ENCODE measurements around the gene DSCAML1.

DSCAML1 gene

DNA sequence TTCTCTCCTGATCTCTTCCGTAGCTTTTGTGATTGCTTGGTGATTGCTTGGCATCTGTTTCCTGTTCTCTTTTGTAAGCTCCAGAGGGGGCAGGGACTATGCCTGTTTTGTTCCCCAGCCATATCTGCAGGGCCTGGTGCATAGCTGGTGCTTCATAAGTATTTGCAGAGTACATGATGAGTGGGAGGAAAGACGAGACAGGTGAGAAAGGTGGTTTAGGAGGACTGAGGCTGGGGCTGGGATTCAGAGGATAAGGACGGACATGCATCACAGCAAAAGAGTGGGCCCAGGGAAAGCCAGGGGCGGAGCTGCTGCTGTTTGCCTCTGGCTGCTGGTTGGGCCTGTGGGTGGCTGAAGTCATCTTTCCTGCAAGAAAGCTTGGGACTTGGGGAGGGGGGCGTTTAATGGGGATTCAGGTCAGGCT lies 62.4 kb downstream of the DSCAML1 start:
- no peak overlapping the region for H3K4me3 ChIP-seq (ENCODE audit: low read depth, low read length)
- DNase-seq (ENCODE audit: low read depth) = no peak

DNA sequence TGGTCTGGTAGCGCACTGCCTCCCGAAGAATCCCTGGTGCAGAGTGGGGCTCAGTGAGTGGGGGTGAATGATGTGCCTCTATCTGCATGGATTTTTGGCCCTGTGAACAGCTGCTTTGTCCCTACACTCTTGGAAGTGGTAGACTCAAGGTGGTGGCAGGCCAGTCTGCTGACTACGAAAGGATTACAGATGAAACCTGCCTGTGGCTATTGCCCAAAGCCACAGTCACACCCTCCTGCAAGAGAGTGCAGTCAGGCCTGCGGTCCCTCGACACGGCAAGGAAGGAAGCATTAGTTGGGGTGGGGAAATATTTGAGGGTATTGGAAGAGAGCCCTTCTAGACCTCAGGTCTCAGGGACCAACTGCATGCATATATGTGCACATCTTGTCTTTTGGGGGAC lies 63.7 kb downstream of the DSCAML1 start:
- DNase-seq (ENCODE audit: low read depth) = no peak
- no peak overlapping the region for H3K4me3 ChIP-seq (ENCODE audit: low read depth, low read length)

DNA sequence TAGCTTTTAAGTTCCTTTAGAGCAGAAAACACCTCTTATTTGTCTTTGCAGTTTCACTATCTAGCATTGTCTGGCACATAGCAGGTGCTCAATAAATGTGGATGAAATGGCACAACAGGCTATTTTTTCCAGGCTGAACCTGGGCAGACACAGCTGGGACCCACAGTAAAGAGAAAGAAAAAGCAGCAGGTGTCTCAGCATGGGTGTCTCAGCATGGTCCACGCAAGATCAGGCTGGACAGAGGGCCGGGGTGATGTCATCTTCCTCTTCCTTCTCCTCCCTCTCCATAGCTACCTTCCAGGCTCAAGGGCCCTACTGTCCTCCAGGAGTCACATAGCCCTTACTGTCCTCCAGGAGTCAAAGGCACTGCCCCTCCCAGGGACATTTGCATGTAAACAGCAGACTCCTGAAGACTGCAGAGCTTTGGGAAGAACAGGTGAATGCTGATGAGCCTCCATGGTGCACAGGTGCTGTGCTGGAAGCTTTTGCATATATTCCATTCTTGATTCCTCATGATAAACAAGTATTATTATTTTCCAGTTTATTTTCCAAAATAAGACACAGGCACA lies 65.2 kb downstream of the DSCAML1 start:
- DNase-seq (ENCODE audit: low read depth) = no peak
- H3K4me3 ChIP-seq (ENCODE audit: low read depth, low read length) = no peak overlapping the region

DNA sequence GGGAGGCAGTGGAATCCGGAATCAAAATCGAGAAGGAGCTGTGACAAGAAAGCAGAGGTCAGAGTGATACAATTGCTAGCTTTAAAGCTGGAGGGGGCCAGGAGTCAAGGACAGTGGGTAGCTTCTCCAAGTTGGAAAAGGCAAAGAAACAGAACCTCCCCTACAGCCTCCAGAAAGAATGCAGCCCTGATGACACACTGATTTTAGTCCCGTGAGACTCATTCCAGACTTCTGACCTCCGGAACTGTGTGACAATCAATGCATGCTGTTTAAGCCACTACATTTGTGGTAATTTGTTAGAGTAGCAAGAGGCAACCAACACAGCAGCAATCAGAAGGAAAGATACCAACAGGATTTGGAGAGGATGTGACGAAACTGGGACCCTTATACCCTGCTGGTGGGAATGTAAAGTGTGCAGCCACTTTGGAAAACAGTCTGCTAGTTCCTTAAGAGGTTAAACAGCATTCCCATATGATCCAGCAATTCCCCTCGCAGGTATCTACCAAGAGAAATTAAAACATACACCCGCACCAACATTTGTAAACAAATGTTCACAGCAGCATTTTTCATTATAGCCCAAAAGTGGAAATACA lies 66.7 kb downstream of the DSCAML1 start:
- no peak overlapping the region for H3K4me3 ChIP-seq (ENCODE audit: low read depth, low read length)
- DNase-seq (ENCODE audit: low read depth) = no peak

DNA sequence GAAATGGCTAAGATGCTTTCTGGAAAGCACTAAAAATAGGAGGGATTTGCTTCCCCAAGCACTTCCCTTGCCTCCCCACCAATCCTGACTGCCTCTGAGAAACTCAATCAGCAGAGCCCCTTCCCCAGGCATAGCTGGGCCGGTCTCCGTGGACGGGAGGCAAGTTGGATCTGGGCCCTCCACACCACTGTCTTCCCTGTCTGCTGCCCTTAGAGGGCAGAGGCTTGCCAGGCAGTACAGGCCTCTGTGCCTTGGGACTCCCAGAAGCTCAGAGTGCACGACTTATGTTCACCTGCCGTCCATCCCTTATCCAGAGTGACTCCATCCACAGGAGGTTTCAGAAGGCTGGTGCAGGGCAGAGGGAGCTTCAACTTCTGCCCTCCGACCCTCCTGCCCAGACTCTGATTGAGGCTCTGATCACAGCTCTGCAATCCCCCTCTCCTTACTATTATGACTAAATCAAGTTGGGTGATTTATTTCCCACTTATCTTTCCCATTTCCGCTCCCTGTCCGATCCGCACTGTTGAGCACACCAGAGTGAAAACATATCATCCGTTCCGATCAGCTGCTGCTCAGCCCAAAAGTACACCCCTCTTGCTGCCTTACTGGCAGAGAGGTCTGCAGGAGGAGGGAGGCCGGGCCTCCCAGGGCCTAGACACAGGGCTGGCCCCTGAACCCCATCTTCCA lies 71.8 kb downstream of the DSCAML1 start:
- H3K4me3 ChIP-seq (ENCODE audit: low read depth, low read length) = no peak overlapping the region
- DNase-seq (ENCODE audit: low read depth) = no peak

DNA sequence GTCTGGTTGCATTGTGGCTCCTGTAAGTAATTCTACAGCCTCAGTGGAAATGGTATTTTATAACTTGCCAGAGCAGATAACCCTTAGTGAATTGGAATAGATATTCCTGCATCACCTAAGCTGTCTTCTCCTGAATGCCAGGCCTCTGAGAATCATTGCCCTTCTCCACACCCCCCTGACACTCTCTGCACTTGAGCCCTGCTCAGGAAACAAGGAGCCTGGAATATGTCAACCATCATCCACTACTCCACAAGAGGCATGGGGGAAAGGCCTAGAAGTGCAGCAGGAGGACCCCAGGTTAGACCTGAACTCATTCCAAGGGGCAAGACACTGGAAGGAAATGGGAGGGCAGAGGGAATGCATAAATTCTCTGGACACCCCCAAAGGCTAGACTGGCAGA lies 72.4 kb downstream of the DSCAML1 start:
- no peak for DNase-seq (ENCODE audit: low read depth)
- no peak overlapping the region for H3K4me3 ChIP-seq (ENCODE audit: low read depth, low read length)

DNA sequence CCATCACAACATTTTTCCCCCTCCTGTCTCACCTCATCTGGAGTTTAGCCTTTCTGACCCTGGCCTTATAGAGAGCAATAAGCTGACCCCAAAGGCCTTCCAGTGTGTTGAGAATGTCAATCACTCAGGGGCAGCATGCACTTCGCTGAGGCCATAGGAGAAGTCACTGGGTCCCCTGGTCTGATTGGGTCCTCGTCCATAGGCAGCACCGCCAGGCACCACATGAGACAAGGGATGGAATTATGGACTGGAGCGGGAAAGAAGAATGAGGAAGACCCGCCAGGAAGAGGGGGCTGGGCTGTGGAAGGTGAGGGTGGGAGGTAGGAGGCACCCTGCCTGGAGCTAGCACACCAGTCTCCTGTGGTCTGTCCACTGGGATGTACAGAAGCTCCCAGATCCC lies 72.9 kb downstream of the DSCAML1 start:
- H3K4me3 ChIP-seq (ENCODE audit: low read depth, low read length) = no peak overlapping the region
- DNase-seq (ENCODE audit: low read depth) = no peak

DNA sequence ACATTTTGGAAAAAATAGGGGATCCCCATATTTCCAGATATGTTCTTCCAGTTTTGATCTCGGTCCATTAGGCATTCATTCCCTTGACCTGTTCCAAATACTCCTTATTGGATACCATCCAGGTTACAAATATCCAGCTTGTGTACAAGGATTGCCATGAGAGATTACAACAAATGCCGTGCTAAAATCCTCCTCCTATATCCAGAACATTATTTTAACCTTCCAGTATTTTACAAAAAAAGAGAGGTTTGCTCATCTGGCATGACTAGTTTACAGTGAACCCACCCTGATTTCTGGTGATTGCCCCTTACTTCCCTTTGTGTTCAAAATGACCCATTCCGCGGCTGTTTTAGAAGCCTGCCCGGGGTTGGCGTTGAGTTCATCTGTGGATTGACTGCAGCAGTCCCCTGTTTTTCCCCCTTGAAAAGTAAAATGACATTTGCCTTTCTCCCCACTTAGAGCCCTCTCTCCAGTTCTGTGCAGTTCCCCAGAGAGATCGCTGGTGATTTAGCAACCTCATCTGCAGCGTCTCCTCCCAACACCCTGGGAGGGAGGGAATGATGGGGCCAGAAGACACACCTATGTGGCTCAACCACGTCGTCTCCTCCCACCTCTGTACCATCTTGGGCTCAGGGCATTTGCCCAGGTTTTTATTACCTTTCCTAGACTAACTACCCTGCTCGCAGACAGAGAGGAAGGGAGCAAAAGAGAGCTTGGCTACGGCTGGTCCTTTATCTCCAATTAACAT lies 73.6 kb downstream of the DSCAML1 start:
- no peak overlapping the region for H3K4me3 ChIP-seq (ENCODE audit: low read depth, low read length)
- DNase-seq (ENCODE audit: low read depth) = no peak

DNA sequence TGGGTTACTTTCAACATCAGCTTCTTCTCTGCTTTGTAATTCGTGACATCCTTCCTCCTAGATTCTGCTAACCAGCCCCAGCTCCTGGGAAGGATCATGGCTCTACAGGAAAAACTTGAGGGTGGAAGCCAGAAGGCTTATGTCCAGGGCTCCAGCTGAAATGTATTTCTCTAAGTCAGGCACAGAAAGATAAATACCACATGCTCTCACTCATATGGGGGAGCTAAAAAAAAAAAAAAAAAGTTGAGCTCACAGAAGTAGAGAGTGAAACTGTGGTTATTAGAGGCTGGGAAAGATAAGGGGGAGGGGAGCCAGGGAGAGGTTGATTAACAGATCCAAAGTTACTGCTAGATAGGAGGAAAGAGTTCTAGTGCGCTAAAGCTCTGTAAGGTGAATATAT lies 74.9 kb downstream of the DSCAML1 start:
- no peak for DNase-seq (ENCODE audit: low read depth)
- H3K4me3 ChIP-seq (ENCODE audit: low read depth, low read length) = no peak overlapping the region

DNA sequence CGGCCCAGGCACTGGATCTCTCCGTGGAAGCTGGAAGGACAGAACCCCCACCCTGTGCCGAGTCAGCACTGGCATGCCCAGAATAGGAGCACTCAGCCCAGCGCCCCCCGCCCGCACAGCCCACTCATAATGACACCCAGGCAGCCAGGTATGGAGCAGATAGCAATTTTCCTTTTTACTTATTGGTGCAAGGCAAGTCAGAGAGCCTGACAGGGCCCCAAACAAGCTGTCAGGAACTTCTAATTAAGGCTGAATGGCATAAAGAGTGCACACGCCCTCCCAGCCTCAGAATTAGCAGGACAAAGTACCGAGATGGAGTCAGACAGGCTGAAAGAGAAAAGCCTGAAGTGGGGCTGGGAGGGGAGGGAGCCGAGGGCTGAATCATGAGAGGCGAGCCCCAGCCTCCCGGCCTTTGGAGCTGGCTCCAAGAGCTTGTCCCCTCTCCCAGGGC lies 76.9 kb downstream of the DSCAML1 start:
- H3K4me3 ChIP-seq (ENCODE audit: low read depth, low read length) = no peak overlapping the region
- no peak for DNase-seq (ENCODE audit: low read depth)

DNA sequence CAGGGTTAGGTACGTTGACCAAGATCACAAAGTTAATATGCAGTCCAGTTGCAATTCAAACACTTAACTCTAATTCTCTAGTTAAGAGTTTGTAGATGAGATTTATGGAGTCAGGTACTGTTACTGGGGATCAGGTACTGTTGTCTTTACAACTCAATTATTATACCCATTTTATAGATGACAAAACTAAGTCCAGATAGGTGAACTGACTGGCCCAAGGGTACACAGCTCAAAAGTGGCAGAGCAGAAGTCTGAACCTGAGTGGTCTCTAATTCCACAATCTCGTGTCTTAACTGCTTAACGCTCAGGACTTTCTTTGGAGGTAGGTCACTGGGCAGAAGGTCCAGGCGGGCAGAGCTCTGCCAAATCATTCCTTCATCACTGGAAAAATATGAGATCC lies 77.5 kb downstream of the DSCAML1 start:
- no peak for DNase-seq (ENCODE audit: low read depth)
- no peak overlapping the region for H3K4me3 ChIP-seq (ENCODE audit: low read depth, low read length)

DNA sequence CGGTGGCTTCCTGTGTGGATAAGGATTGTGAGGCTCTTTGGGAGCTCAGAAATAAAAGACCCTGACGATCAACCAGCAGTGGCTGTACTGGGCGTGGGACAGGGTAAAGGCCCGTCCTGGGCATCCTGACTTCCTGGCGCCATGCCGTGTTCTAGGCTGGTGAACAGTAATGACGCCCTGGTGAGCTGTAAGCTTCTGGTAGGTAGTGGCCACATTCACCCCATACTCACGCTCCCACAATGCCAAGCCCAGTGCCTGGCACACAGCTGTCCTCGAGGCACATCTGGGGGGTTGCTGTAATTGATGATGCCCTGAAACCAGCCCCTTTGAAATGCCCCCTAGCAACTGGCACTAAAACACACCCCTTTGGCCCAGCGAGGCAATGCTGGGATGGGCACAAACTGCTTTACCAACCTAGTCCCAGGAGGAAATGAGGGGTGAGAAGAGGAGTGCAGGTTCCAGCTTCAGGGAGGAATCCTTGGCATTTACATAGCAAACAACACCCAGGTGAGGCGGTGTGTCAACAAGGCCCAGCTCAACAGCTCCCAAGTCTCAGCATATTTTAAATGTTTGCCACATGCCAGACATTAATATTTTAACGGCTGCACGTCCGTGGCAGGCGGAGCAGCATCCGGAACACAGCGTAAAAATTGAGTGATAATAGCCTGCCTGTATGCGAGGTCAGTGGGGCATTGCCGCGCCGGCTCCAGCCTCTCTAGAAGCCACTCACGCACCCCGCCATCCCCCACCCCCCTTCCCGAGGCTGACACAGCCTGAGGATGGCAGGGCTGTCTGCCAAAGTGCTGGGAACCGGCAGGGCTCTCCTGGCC lies 79.3 kb downstream of the DSCAML1 start:
- DNase-seq (ENCODE audit: low read depth) = no peak
- H3K4me3 ChIP-seq (ENCODE audit: low read depth, low read length) = no peak overlapping the region

DNA sequence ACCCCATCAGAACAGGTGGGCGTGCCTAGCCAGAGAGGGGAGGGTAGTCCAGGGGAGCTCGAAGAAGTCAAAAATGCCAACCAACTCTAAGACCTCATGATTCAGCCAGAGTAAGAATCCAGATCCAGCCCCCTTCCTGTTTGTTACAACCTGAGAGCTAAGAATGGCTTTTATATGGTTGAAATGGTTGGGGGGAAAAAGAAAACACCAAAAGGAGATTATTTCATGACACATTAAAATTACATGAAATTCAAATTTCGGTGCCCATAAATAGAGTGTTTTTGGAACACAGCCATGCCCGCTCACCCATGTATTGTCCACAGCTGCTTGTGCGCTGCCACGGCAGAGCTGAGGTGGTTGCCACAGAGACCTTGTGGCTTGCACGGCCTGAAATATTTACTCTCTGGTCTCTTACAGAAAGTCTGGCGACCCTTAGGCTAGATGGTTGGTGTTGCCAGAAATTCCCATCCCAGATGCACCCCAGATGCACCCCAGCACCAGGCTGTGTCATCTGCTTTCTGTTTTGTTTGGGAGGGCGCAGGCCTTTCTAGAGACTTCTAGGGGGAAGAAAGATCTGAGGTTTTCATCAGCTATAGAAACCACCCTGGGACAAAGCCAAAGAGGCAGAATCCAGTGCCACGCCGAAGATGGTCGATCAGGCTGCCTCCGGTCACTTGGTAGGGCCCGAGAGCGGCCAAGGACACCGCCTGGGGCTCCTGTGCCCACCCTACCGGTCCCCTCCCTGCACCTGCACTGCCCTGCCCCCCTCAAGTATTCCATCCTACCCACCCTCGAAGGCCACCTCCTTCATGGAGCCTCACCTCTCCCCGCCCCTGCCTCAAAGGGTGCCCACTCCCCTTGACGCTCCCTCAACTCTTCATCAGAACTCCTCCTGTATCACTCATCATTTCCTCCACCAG lies 80.2 kb downstream of the DSCAML1 start:
- H3K4me3 ChIP-seq (ENCODE audit: low read depth, low read length) = no peak overlapping the region
- no peak for DNase-seq (ENCODE audit: low read depth)

DNA sequence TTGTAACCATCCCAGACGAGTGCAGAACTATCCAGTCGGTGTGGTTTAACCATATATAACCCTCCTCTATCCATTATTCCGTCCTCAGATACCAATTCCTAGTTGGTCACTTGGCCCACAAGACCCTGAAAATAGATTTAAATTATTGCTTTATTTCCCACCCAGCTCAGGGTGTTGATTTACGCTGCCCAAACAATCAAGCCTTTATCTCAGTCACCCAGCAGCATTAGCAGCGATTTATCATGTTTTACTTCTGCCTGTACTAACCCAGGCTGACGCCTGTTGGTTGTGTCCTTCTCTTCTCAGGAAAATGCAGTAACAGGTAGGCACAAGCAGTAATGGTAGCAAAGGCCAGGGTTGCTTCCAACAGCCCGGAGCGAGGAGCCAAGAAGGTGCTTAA lies 81.2 kb downstream of the DSCAML1 start:
- no peak overlapping the region for H3K4me3 ChIP-seq (ENCODE audit: low read depth, low read length)
- no peak for DNase-seq (ENCODE audit: low read depth)

DNA sequence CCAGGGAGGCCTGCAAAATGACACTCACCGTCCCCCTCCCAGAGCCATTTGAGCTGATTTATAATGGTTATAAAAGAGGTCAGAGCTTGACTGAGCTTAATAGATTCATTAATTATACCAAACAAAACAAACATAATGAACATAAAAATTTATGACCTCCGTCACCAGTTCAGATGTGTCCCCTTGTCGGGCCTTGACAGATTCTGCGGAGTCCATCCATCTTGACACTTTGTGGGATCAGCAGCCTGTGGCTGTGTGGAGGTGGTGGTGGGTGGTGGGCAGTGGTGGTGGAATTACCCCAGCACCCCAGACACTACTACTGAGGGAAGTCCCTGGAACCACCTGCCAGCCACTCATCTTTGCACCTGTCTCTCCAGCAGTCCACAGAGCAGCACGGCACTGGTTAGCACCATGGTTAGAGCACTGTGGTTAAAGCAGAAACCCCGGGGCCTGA lies 83.5 kb downstream of the DSCAML1 start:
- DNase-seq (ENCODE audit: low read depth) = no peak
- no peak overlapping the region for H3K4me3 ChIP-seq (ENCODE audit: low read depth, low read length)

DNA sequence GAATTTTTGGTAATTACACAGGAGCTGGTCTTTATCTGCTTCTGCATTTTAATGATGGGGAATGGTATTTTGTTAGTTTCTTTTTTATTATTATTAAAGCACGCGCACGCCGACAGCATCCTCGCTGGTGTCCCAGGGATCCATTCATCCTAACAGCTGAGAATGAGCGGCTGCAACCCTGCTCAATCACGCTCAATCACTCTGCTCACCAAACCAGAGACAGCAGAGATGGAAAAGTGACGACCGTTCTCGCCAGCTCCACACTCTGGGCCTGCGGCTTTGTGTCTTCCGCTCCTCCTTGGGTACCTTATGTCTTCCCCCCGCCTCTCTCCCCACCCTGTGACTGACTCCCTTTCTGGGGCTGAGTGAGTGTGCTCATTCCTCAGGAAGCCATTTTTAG lies 84.5 kb downstream of the DSCAML1 start:
- no peak for DNase-seq (ENCODE audit: low read depth)
- no peak overlapping the region for H3K4me3 ChIP-seq (ENCODE audit: low read depth, low read length)

DNA sequence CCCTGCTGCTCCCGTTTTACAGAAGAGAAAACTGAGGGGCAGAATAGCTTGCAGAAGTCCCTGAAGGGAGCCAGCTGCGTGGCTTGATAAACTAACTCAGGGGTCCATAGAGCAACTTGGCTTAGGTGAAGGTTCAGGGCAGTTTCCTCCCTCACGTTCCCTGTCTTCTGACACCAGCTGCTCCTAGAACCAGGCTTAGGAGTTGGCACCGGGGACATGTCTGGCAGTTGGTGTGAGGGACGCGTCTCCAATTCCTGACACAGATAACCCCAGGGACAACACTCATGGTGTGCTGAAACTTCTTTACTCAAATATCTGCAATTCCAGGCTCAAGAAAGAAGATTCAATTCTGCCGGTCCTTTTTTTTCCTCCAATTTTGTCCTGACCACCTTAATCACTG lies 85.7 kb downstream of the DSCAML1 start:
- no peak for DNase-seq (ENCODE audit: low read depth)
- H3K4me3 ChIP-seq (ENCODE audit: low read depth, low read length) = no peak overlapping the region

DNA sequence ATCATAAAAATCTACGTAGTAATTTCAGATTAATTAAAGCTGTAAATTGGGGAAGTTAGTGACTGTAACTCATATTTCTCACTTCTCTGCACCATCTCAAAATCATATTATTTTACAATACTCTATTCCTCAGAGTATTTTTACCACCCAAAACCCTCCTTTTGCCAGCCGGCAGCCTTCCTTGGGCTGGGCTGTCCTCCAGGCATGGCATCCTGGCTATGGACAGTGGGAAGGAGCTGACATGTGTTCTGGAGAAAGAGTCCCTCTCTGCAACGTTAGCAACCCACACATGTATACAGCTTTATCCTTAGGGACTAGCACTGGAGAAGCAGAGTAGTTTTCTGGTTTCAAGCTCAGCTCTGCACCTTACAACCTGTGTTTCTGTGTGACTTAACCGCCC lies 86.8 kb downstream of the DSCAML1 start:
- no peak overlapping the region for H3K4me3 ChIP-seq (ENCODE audit: low read depth, low read length)
- no peak for DNase-seq (ENCODE audit: low read depth)
